Common myeloid progenitor, CD34-positive (primary cell): ENCODE results near the gene PKMYT1.

Experiments
- CTCF ChIA-PET: fragments of 350-600 bp; sonication (Branson Sonifier 250); formaldehyde crosslinking; loops from one replicate; lab custom pipeline; 2021; ENCODE audit warnings: antibody characterized with exemption; lab: Charles Lee
- POLR2A ChIA-PET: fragments of 350-600 bp; sonication (Branson Sonifier 250); formaldehyde crosslinking; loops from one replicate; lab custom pipeline; 2021; ENCODE audit warnings: antibody characterized with exemption; lab: Charles Lee
- DNase-seq, 3 donors: peaks; one replicate each; pipeline versions ENCODE4 v3.0.0 to v3.0.0-alpha.2; 2013
- H3K27ac ChIP-seq, 2 experiments: 1 replicate in 1 of 2; 2 replicates in 1 of 2; pipeline ENCODE4 v1.7.0; 2013; ENCODE audit warnings: inconsistent platforms in 2 of 2, low read length in 2 of 2, mild to moderate bottlenecking in 2 of 2, low read depth in 1 of 2, moderate library complexity in 1 of 2; ENCODE audit not compliant: severe bottlenecking in 2 of 2, insufficient read depth in 1 of 2, poor library complexity in 1 of 2
- H3K27me3 ChIP-seq, 5 experiments: replicated peaks in 2 of 5; 1 replicate in 3 of 5; 2 replicates in 2 of 5; pipeline versions ENCODE4 v1.6.1 to v1.7.0; 2013; ENCODE audit warnings: low read length in 4 of 5, mild to moderate bottlenecking in 2 of 5, moderate library complexity in 2 of 5, inconsistent platforms in 1 of 5; ENCODE audit not compliant: insufficient read depth in 5 of 5, control insufficient read depth in 4 of 5
- H3K36me3 ChIP-seq, 4 experiments: 1 replicate in 2 of 4; 2 replicates in 2 of 4; pipeline versions ENCODE4 v1.6.1 to v1.7.0; 2013; ENCODE audit warnings: low read length in 3 of 4, control low read depth in 1 of 4, mild to moderate bottlenecking in 1 of 4; ENCODE audit not compliant: control insufficient read depth in 4 of 4, insufficient read depth in 4 of 4
- H3K4me1 ChIP-seq, 4 experiments: 1 replicate in 3 of 4; 2 replicates in 1 of 4; pipeline versions ENCODE4 v1.6.1 to v1.7.1; 2013; ENCODE audit warnings: low read length in 3 of 4, mild to moderate bottlenecking in 3 of 4, control low read depth in 1 of 4, inconsistent platforms in 1 of 4, moderate library complexity in 1 of 4; ENCODE audit not compliant: control insufficient read depth in 4 of 4, insufficient read depth in 4 of 4; ENCODE audit errors: control extremely low read depth in 1 of 4
- H3K4me3 ChIP-seq, 7 experiments: 1 replicate in 4 of 7; 2 replicates in 3 of 7; pipeline versions ENCODE4 v1.5.1 to v1.7.0; 2013; ENCODE audit warnings: mild to moderate bottlenecking in 7 of 7, low read length in 6 of 7, moderate library complexity in 6 of 7, inconsistent platforms in 2 of 7, low read depth in 2 of 7, control low read depth in 1 of 7; ENCODE audit not compliant: insufficient read depth in 4 of 7, control insufficient read depth in 1 of 7; ENCODE audit errors: extremely low read depth in 1 of 7
- H3K9me3 ChIP-seq, 5 experiments: 1 replicate in 4 of 5; 2 replicates in 1 of 5; pipeline versions ENCODE4 v1.6.1 to v1.7.1; 2013; ENCODE audit warnings: low read length in 4 of 5, mild to moderate bottlenecking in 2 of 5, inconsistent platforms in 1 of 5, low read depth in 1 of 5, moderate library complexity in 1 of 5; ENCODE audit not compliant: control insufficient read depth in 4 of 5, insufficient read depth in 2 of 5; ENCODE audit errors: control extremely low read depth in 1 of 5
- WGBS: methylation state at CpG from one replicate; pipeline ENCODE4 v1.1.5; 2013; ENCODE audit not compliant: insufficient coverage; 5-methylcytosine and 5-hydroxymethylcytosine counted together

Gene PKMYT1

GRCh38 chr16:3007957-3008689 lies 27.9 kb upstream of the PKMYT1 start:
- ChIA-PET POLR2A (interaction anchor here (2.1 kb wide), 1 partner anchor 14 kb away, joined by 15 read pairs; the partner anchor contains the start of gene TNFRSF12A), CTCF (interaction anchor here (0.9 to 10.6 kb wide), 5 partner anchors 13 to 94 kb away, joined by 3 to 197 read pairs (median 4); partner anchors contain the start of genes CLDN6, HCFC1R1, THOC6 and TNFRSF12A)
- peak overlapping the region in 6 of 7 experiments; percentile 32 to 71 (median 56) for H3K4me3 ChIP-seq
- peak; percentile 57 to 69 (median 66) for DNase-seq
- WGBS, result 1% methylated on average over 11 of the region's 17 CpGs
- peak overlapping the region in 1 of 2 experiments; percentile 72 for H3K27ac ChIP-seq
- H3K36me3 ChIP-seq, result no peaks in the 10 kb centered on the region
- H3K4me1 ChIP-seq, result peaks cover 11 to 57% (median 53%) of the 10 kb centered on the region in 4 experiments
- H3K9me3 ChIP-seq, result no peaks in the 10 kb centered on the region
- peaks cover 0 to 4% (median 0%) of the 10 kb centered on the region in 5 experiments for H3K27me3 ChIP-seq

- peak; percentile 27 to 60 (median 49) for DNase-seq
- Histone ChIP-seq H3K4me1 (peaks cover 11 to 57% (median 50%) of the 10 kb centered on the region in 4 experiments), H3K36me3 (no peaks in the 10 kb centered on the region), H3K4me3 (peak overlapping the region in 6 of 7 experiments; percentile 32 to 71 (median 56)), H3K27me3 (peaks cover 0 to 4% (median 0%) of the 10 kb centered on the region in 5 experiments), H3K27ac (peak overlapping the region in 1 of 2 experiments; percentile 72), H3K9me3 (no peaks in the 10 kb centered on the region)
- WGBS, result 14% methylated on average over 11 of the region's 13 CpGs
- POLR2A ChIA-PET, result interaction anchor here (2.1 kb wide), 1 partner anchor 14 kb away, joined by 15 read pairs; the partner anchor contains the start of gene TNFRSF12A
- CTCF ChIA-PET, result interaction anchor here (0.9 to 10.6 kb wide), 4 partner anchors 13 to 95 kb away, joined by 3 to 197 read pairs (median 52); partner anchors contain the start of genes CLDN6, HCFC1R1, THOC6 and TNFRSF12A
Measured at GRCh38 chr16:3007059-3007956, 27.1 kb upstream of the PKMYT1 start.

- Histone ChIP-seq H3K9me3 (no peaks in the 10 kb centered on the region), H3K4me3 (peak overlapping the region in 6 of 7 experiments; percentile 51 to 81 (median 66)), H3K4me1 (peaks cover 11 to 52% (median 45%) of the 10 kb centered on the region in 4 experiments), H3K36me3 (peaks cover 0 to 4% (median 1%) of the 10 kb centered on the region in 4 experiments), H3K27me3 (no peaks in the 10 kb centered on the region), H3K27ac (peak overlapping the region in 1 of 2 experiments; percentile 68)
- CTCF ChIA-PET, result interaction anchor here (0.6 to 10.6 kb wide), 4 partner anchors 16 to 126 kb away, joined by 3 to 197 read pairs (median 54); partner anchors contain the start of genes CLDN6, HCFC1R1, THOC6 and TNFRSF12A
- POLR2A ChIA-PET, result interaction anchor here (1.7 to 2.5 kb wide), 2 partner anchors 16 to 23 kb away, joined by 7 to 11 read pairs; partner anchors contain the start of gene TNFRSF12A
- peak in 1 of 3 donors; percentile 50 for DNase-seq
- WGBS, result 1% methylated on average over 12 of the region's 25 CpGs
Measured at GRCh38 chr16:3004781-3005284, 24.6 kb upstream of the PKMYT1 start.

- 0% methylated on average over 39 of the region's 67 CpGs for WGBS
- CTCF ChIA-PET, result interaction anchor here (0.7 to 10.6 kb wide), 8 partner anchors 16 to 408 kb away, joined by 3 to 197 read pairs (median 3); partner anchors contain the start of genes CLDN6, HCFC1R1, THOC6 and TNFRSF12A
- peaks cover 11 to 48% (median 41%) of the 10 kb centered on the region in 4 experiments for H3K4me1 ChIP-seq
- H3K4me3 ChIP-seq, result peak overlapping the region in 6 of 7 experiments; percentile 19 to 81 (median 50)
- peak; percentile 20 to 62 (median 52) for DNase-seq
- POLR2A ChIA-PET, result interaction anchor here (0.6 to 2.5 kb wide), 3 partner anchors 16 to 214 kb away, joined by 3 to 11 read pairs (median 7); partner anchors contain the start of gene TNFRSF12A
- H3K36me3 ChIP-seq, result peaks cover 0 to 4% (median 1%) of the 10 kb centered on the region in 4 experiments
- H3K9me3 ChIP-seq, result no peaks in the 10 kb centered on the region
- no peaks in the 10 kb centered on the region for H3K27me3 ChIP-seq
- H3K27ac ChIP-seq, result no peak overlapping the region
Measured at GRCh38 chr16:3004319-3004718, 24.1 kb upstream of the PKMYT1 start.

- H3K4me1 ChIP-seq, result peaks cover 11 to 42% (median 35%) of the 10 kb centered on the region in 4 experiments
- peak overlapping the region; percentile 19 to 81 (median 48) for H3K4me3 ChIP-seq
- ChIA-PET POLR2A (interaction anchor here (0.6 to 2.5 kb wide), 4 partner anchors 17 to 213 kb away, joined by 3 to 11 read pairs (median 5); partner anchors contain the start of gene TNFRSF12A), CTCF (interaction anchor here (0.7 to 10.6 kb wide), 9 partner anchors 15 to 408 kb away, joined by 3 to 197 read pairs (median 3); partner anchors contain the start of genes CLDN6, HCFC1R1, THOC6 and TNFRSF12A)
- H3K9me3 ChIP-seq, result no peaks in the 10 kb centered on the region
- no peak overlapping the region for H3K27ac ChIP-seq
- H3K27me3 ChIP-seq, result no peaks in the 10 kb centered on the region
- H3K36me3 ChIP-seq, result peaks cover 0 to 4% (median 1%) of the 10 kb centered on the region in 4 experiments
- DNase-seq, result peak; percentile 99 to 100 (median 100)
- WGBS, result 9% methylated on average over 47 of the region's 58 CpGs
Measured at GRCh38 chr16:3003582-3004270, 23.5 kb upstream of the PKMYT1 start.
